SU-DHL-6 (cell line): ENCODE data around the gene NRG3.

Source experiments
- H2AFZ ChIP-seq: fragments of 200-600 bp; sonication (generic); 2 replicates; pipeline ENCODE4 v1.6.1; 2014; ENCODE audit warnings: low read depth, mild to moderate bottlenecking, moderate library complexity, mixed read lengths, antibody characterized with exemption, low read length; ENCODE audit not compliant: severe bottlenecking
- H3F3A ChIP-seq: fragments of 200-600 bp; shearing (Covaris generic); 2 replicates; pipeline ENCODE4 v1.6.0; 2016; ENCODE audit warnings: antibody characterized with exemption, mild to moderate bottlenecking; ENCODE audit not compliant: insufficient read depth
- H3K27ac ChIP-seq: fragments of 200-600 bp; sonication (generic); 2 replicates; pipeline ENCODE4 v1.5.1; 2016; ENCODE audit warnings: low read depth, mild to moderate bottlenecking, low read length, moderate library complexity, mixed read lengths
- H3K27me3 ChIP-seq: fragments of 200-600 bp; sonication (generic), shearing (Covaris generic); 2 replicates; pipeline ENCODE4 v1.6.0; 2014; ENCODE audit warnings: mild to moderate bottlenecking, low read length
- H3K36me3 ChIP-seq: fragments of 200-600 bp; sonication (generic); 2 replicates; pipeline ENCODE4 v1.6.1; 2014; ENCODE audit warnings: mild to moderate bottlenecking, low read length, mixed read lengths
- H3K4me2 ChIP-seq: fragments of 300-600, 200-600 bp; shearing (Covaris generic), sonication (generic); 2 replicates; pipeline ENCODE4 v1.6.0; 2014; ENCODE audit warnings: low read length, low read depth, mild to moderate bottlenecking; ENCODE audit not compliant: poor library complexity, severe bottlenecking
- H3K4me3 ChIP-seq: fragments of 200-600 bp; sonication (generic); 2 replicates; pipeline ENCODE4 v1.5.1; 2014; ENCODE audit warnings: antibody characterized with exemption, low read length, mild to moderate bottlenecking, mixed read lengths; ENCODE audit not compliant: insufficient read depth, poor library complexity, severe bottlenecking
- H3K79me2 ChIP-seq: fragments of 200-600 bp; sonication (generic); 2 replicates; pipeline ENCODE4 v1.6.1; 2014; ENCODE audit warnings: mild to moderate bottlenecking, low read length, moderate library complexity; ENCODE audit not compliant: insufficient read depth
- H3K9ac ChIP-seq: fragments of 200-600 bp; sonication (generic); 2 replicates; pipeline ENCODE4 v1.7.0; 2014; ENCODE audit warnings: mild to moderate bottlenecking, low read length
- H3K9me2 ChIP-seq: fragments of 200-600 bp; sonication (generic); replicated peaks from 2 replicates; pipeline ENCODE4 v1.6.1; 2014; ENCODE audit warnings: low read length; ENCODE audit not compliant: insufficient read depth
- H3K9me3 ChIP-seq: fragments of 200-600 bp; sonication (generic); 2 replicates; pipeline ENCODE4 v1.6.1; 2014; ENCODE audit warnings: low read length, mixed read lengths; ENCODE audit not compliant: insufficient read depth
- H4K20me1 ChIP-seq: fragments of 200-600 bp; sonication (generic); 2 replicates; pipeline ENCODE4 v1.6.1; 2014; ENCODE audit warnings: low read depth, mild to moderate bottlenecking, antibody characterized with exemption, low read length, moderate library complexity, mixed read lengths
- EZH2phosphoT487 ChIP-seq: fragments of 200-600 bp; sonication (generic), shearing (Covaris generic); conservative IDR thresholded peaks from 2 replicates; pipeline ENCODE4 v1.6.1; 2018; ENCODE audit warnings: mild to moderate bottlenecking, antibody characterized with exemption, low read length, moderate library complexity, mixed read lengths
- TF ChIP-seq, protein P1 (sequence below): fragments of 200-600 bp; sonication (generic); IDR thresholded peaks from one replicate; pipeline ENCODE4 v1.5.1; 2017; ENCODE audit warnings: antibody characterized with exemption, mild to moderate bottlenecking, low read length, moderate library complexity; ENCODE audit not compliant: insufficient read depth, poor library complexity, severe bottlenecking

The NRG3 gene

DNA sequence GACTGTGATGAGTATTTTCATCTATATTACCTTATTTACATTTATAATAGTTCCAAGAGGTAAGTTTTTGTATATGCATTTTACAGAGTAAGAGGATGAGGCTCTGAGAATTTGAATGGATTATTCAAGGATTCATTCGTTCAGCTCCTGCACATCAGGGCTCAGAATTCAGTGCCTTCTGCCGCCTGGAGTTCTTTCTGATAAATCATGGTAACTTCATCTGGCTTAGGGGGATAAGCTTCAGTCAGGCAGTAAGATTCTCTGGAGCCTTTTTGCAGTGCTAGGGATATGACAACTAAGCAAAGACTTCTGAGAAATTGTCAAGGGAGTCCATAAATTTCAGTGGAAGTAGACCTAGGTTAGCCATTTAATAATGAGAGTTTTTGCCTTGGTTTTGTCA is 668.6 kb downstream of the NRG3 start:
- H3K27ac ChIP-seq = no peak overlapping the region
- H3K27me3 ChIP-seq = no peaks in the 10 kb centered on the region
- TF ChIP-seq, protein P1, sequence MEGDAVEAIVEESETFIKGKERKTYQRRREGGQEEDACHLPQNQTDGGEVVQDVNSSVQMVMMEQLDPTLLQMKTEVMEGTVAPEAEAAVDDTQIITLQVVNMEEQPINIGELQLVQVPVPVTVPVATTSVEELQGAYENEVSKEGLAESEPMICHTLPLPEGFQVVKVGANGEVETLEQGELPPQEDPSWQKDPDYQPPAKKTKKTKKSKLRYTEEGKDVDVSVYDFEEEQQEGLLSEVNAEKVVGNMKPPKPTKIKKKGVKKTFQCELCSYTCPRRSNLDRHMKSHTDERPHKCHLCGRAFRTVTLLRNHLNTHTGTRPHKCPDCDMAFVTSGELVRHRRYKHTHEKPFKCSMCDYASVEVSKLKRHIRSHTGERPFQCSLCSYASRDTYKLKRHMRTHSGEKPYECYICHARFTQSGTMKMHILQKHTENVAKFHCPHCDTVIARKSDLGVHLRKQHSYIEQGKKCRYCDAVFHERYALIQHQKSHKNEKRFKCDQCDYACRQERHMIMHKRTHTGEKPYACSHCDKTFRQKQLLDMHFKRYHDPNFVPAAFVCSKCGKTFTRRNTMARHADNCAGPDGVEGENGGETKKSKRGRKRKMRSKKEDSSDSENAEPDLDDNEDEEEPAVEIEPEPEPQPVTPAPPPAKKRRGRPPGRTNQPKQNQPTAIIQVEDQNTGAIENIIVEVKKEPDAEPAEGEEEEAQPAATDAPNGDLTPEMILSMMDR = no peak
- no peak for TF ChIP-seq EZH2phosphoT487
- H3K9me2 ChIP-seq = no peaks in the 10 kb centered on the region
- H4K20me1 ChIP-seq = no peaks in the 10 kb centered on the region
- H3K4me3 ChIP-seq = no peak overlapping the region
- no peak overlapping the region for H3K9ac ChIP-seq
- H3K36me3 ChIP-seq = no peaks in the 10 kb centered on the region
- no peaks in the 10 kb centered on the region for H3K79me2 ChIP-seq
- no peak overlapping the region for H3K4me2 ChIP-seq
- no peaks in the 10 kb centered on the region for H3F3A ChIP-seq
- no peak overlapping the region for H2AFZ ChIP-seq
- H3K9me3 ChIP-seq = no peaks in the 10 kb centered on the region

DNA sequence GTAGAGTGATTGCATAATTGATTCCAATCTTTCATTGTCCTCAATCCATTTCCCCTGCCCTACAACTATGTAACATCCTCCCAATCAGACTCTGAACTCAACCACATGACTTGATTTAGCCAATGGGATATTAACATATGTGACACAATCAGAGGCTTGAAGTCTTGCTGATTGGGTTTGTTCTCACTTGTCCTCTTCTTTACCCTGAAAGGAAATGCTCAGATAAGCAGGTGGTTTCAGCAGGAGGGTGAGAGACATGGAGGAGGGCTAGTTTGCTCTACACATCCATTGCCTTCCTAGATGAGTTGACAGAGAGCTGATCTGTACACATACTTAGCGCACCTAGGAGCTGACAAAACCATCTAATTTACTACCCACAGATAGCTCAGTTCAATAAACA is 669.4 kb downstream of the NRG3 start:
- H3K9me2 ChIP-seq = no peaks in the 10 kb centered on the region
- no peak overlapping the region for H3K27ac ChIP-seq
- H2AFZ ChIP-seq = no peak overlapping the region
- no peaks in the 10 kb centered on the region for H4K20me1 ChIP-seq
- H3K9ac ChIP-seq = no peak overlapping the region
- no peak overlapping the region for H3K4me3 ChIP-seq
- no peaks in the 10 kb centered on the region for H3K36me3 ChIP-seq
- no peak overlapping the region for H3K4me2 ChIP-seq
- no peaks in the 10 kb centered on the region for H3K79me2 ChIP-seq
- no peaks in the 10 kb centered on the region for H3K27me3 ChIP-seq
- H3F3A ChIP-seq = no peaks in the 10 kb centered on the region
- H3K9me3 ChIP-seq = no peaks in the 10 kb centered on the region
- no peak for TF ChIP-seq EZH2phosphoT487
- TF ChIP-seq, protein P1 = no peak

DNA sequence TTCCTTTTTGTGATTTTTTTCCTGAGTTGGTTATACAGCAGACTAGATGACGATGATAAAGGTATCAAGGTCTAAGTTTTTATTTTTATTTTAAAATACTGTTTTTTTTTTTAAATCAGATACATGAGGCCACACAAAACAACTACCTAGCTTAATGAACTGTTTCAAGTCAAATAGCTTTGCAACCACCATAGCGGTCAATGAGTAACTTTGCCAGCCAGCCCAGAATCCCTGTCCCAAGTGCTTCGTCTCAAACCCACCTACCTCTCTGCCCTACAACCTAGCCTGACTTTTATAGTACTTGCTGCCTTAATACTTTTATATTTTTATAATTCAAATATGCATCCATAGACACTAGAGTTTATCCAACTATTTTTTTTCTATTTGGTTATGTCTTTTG is 676.5 kb downstream of the NRG3 start:
- H3K9me3 ChIP-seq = no peaks in the 10 kb centered on the region
- H3F3A ChIP-seq = no peaks in the 10 kb centered on the region
- no peak overlapping the region for H3K9ac ChIP-seq
- no peak overlapping the region for H3K4me3 ChIP-seq
- H3K27ac ChIP-seq = no peak overlapping the region
- no peaks in the 10 kb centered on the region for H3K36me3 ChIP-seq
- H4K20me1 ChIP-seq = no peaks in the 10 kb centered on the region
- H3K27me3 ChIP-seq = no peaks in the 10 kb centered on the region
- no peaks in the 10 kb centered on the region for H3K79me2 ChIP-seq
- no peaks in the 10 kb centered on the region for H3K9me2 ChIP-seq
- no peak for TF ChIP-seq EZH2phosphoT487
- TF ChIP-seq, protein P1 = no peak
- no peak overlapping the region for H3K4me2 ChIP-seq
- H2AFZ ChIP-seq = no peak overlapping the region
